Measurements from ENCODE around the gene PPP2R2C. TPM values are rescaled to one million over a fixed set of nuclear protein-coding genes. Genes with fewer than 3 reads are reported as not detected.

The PPP2R2C gene
- total and polyA plus RNA-seq, 9 of the 15 experiments (the other 6 are each of a cell fraction or from before 2014, with no cell fraction given), result 0.04 to 0.06 TPM; not detected in 7

GRCh38 chr4:6319530-6320150 lies 152.8 kb downstream of the PPP2R2C start (continued):
- TF ChIP-seq, protein P1, sequence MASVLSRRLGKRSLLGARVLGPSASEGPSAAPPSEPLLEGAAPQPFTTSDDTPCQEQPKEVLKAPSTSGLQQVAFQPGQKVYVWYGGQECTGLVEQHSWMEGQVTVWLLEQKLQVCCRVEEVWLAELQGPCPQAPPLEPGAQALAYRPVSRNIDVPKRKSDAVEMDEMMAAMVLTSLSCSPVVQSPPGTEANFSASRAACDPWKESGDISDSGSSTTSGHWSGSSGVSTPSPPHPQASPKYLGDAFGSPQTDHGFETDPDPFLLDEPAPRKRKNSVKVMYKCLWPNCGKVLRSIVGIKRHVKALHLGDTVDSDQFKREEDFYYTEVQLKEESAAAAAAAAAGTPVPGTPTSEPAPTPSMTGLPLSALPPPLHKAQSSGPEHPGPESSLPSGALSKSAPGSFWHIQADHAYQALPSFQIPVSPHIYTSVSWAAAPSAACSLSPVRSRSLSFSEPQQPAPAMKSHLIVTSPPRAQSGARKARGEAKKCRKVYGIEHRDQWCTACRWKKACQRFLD (CRISPR knock-in tag; IDR thresholded peaks at IDR 0.05), result no peak
- TF ChIP-seq EGR1 (conservative IDR thresholded peaks at IDR 0.05) (no peak), WHSC1 (IDR thresholded peaks at IDR 0.05; ENCODE audit: low read length) (no peak), HINFP (tag; conservative IDR thresholded peaks at IDR 0.05; ENCODE audit: low read depth) (no peak), ZNF584 (CRISPR knock-in tag; IDR thresholded peaks at IDR 0.05; ENCODE audit: low read depth) (no peak), SRSF9 (IDR thresholded peaks at IDR 0.05; ENCODE audit: borderline replicate concordance, low read depth, low read length) (no peak)

DNA sequence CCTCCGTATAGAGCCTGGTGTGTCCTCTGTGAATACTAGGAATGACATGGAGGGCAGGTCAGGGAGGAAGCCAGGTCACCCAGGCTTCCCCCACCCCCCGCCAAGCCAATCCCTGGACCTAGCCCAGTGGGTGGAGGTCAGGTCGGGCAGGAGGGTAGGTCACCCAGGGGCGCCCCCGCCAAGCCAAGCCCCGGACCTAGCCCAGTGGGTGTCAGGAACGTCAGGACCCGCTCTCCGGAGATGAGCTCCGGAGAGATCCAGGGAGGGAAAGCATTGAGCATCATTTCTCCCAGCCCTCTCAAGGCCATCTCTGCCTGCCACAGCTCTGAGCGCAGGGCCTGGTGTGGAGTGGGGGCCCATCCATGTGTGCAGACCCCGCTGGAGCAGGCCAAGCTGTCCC lies 154.2 kb downstream of the PPP2R2C start:
- ChIA-PET CTCF (ENCODE audit: low intra/inter-chr PET ratio) (no interaction called here), POLR2A (interaction anchor here (0.8 kb wide), 1 partner anchor 58 kb away, joined by 3 read pairs; no protein-coding TSS in a partner anchor)
- H3K79me2 ChIP-seq (ENCODE audit: control insufficient read depth, insufficient read depth, low read length), result no peaks in the 10 kb centered on the region
- 3% methylated on average over 10 of the region's 12 CpGs for WGBS (ENCODE audit: insufficient coverage, low coverage, missing lambda C conversion rate)
- no peaks in the 10 kb centered on the region for H3K36me3 ChIP-seq (ENCODE audit: control insufficient read depth, insufficient read depth, low read length)
- no peaks in the 10 kb centered on the region for H3K4me1 ChIP-seq (replicated peaks in 1 of 2; ENCODE audit: control insufficient read depth in 2 of 2, insufficient read depth in 2 of 2, low read length in 2 of 2)
- FAIRE-seq (no peak), ATAC-seq (no peak), DNase-seq (ENCODE audit: extremely low read depth in 1 of 4, low spot score in 3 of 4) (no peak)
- no peak overlapping the region for H2AFZ ChIP-seq (ENCODE audit: low read depth, low read length)
- H3K9me3 ChIP-seq (replicated peaks; ENCODE audit: control insufficient read depth, insufficient read depth, low read depth, low read length), result no peaks in the 10 kb centered on the region
- H3K27ac ChIP-seq (ENCODE audit: extremely low read depth, low read depth, low read length), result no peak overlapping the region
- no TSS peak for BruUV-seq (replicated peaks)
- peaks cover 7 to 38% of the 10 kb centered on the region in 2 experiments for H3K27me3 ChIP-seq (ENCODE audit: control insufficient read depth in 2 of 2, insufficient read depth in 2 of 2, low read length in 2 of 2)
- H3K9ac ChIP-seq (ENCODE audit: insufficient read depth in 1 of 2, low read depth in 2 of 2, low read length in 2 of 2), result no peak overlapping the region
- no peaks in the 10 kb centered on the region for H4K20me1 ChIP-seq (replicated peaks; ENCODE audit: control insufficient read depth, insufficient read depth, low read length)
- no peak overlapping the region for H3K4me2 ChIP-seq (ENCODE audit: insufficient read depth, low read length)
- intact Hi-C loops (cut with micrococcal nuclease), result no loop called here
- no peak overlapping the region for H3K4me3 ChIP-seq
- in situ Hi-C loops (cut with MboI), result no loop called here
- no peaks in the 10 kb centered on the region for H3K9me1 ChIP-seq (ENCODE audit: control insufficient read depth, insufficient read depth, low read length)
- TF ChIP-seq, protein P2, sequence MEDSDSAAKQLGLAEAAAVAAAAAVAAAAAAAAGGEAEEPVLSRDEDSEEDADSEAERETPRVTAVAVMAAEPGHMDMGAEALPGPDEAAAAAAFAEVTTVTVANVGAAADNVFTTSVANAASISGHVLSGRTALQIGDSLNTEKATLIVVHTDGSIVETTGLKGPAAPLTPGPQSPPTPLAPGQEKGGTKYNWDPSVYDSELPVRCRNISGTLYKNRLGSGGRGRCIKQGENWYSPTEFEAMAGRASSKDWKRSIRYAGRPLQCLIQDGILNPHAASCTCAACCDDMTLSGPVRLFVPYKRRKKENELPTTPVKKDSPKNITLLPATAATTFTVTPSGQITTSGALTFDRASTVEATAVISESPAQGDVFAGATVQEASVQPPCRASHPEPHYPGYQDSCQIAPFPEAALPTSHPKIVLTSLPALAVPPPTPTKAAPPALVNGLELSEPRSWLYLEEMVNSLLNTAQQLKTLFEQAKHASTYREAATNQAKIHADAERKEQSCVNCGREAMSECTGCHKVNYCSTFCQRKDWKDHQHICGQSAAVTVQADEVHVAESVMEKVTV (CRISPR knock-in tag; IDR thresholded peaks at IDR 0.05), result no peak
- TF ChIP-seq TARDBP (IDR thresholded peaks at IDR 0.05), result no peak
- TF ChIP-seq CREM (IDR thresholded peaks at IDR 0.05; ENCODE audit: low read depth), result no peak
- no peak for TF ChIP-seq BRD9 (IDR thresholded peaks at IDR 0.05; ENCODE audit: low read depth, partially characterized antibody)
- TF ChIP-seq ARID3B (CRISPR knock-in tag; IDR thresholded peaks at IDR 0.05; ENCODE audit: borderline replicate concordance), result no peak
